H9 (cell line): Measurements from ENCODE around the gene ZBP1. TPM values are rescaled to one million over a fixed set of nuclear protein-coding genes. Genes with fewer than 3 reads are reported as not detected.
A peak's percentile ranks its signal among the peaks of the same experiment; 100 is the strongest.

ENCODE experiments used
- DNase-seq: peaks from one replicate; pipeline ENCODE4 v3.0.0-alpha.2; 2017
- H2AFZ ChIP-seq: one replicate; pipeline ENCODE4 v1.6.1; 2013; ENCODE audit warnings: mild to moderate bottlenecking, low read length, control low read depth, moderate library complexity
- H2AK5ac ChIP-seq: 2 replicates; pipeline ENCODE4 v1.6.1; 2013; ENCODE audit warnings: low read length, control low read depth, mixed read lengths; ENCODE audit not compliant: insufficient read length
- H2BK120ac ChIP-seq: one replicate; pipeline ENCODE4 v1.6.1; 2013; ENCODE audit warnings: low read depth, mild to moderate bottlenecking, low read length, control low read depth, inconsistent platforms; ENCODE audit not compliant: poor library complexity, severe bottlenecking
- H2BK12ac ChIP-seq: 2 replicates; pipeline ENCODE4 v1.6.1; 2013; ENCODE audit warnings: low read length, control low read depth, mixed read lengths, low read depth; ENCODE audit not compliant: insufficient read length
- H2BK15ac ChIP-seq: 2 replicates; pipeline ENCODE4 v1.6.1; 2013; ENCODE audit warnings: low read depth, low read length, control low read depth
- H2BK20ac ChIP-seq: one replicate; pipeline ENCODE4 v1.6.1; 2013; ENCODE audit warnings: low read depth, mild to moderate bottlenecking, low read length, control low read depth, inconsistent platforms; ENCODE audit not compliant: poor library complexity, severe bottlenecking
- H2BK5ac ChIP-seq: 2 replicates; pipeline ENCODE4 v1.6.1; 2013; ENCODE audit warnings: low read length, control low read depth, mixed read lengths; ENCODE audit not compliant: insufficient read length
- H3K14ac ChIP-seq: 2 replicates; pipeline ENCODE4 v1.6.1; 2013; ENCODE audit warnings: low read length, control low read depth; ENCODE audit not compliant: insufficient read depth
- H3K18ac ChIP-seq: 2 replicates; pipeline ENCODE4 v1.6.1; 2013; ENCODE audit warnings: low read depth, mild to moderate bottlenecking, mixed read lengths, low read length, control low read depth; ENCODE audit not compliant: insufficient read length
- H3K23ac ChIP-seq: 2 replicates; pipeline ENCODE4 v1.6.1; 2013; ENCODE audit warnings: low read length, control low read depth, mixed read lengths, low read depth; ENCODE audit not compliant: insufficient read length
- H3K23me2 ChIP-seq: 2 replicates; pipeline ENCODE4 v1.6.1; 2013; ENCODE audit warnings: low read depth, mild to moderate bottlenecking, mixed read lengths, low read length, control low read depth; ENCODE audit not compliant: insufficient read length, poor library complexity, severe bottlenecking
- H3K27ac ChIP-seq: 2 replicates; pipeline ENCODE4 v1.5.1; 2013; ENCODE audit warnings: low read length, control low read depth, mixed read lengths, low read depth; ENCODE audit not compliant: insufficient read length
- H3K27me3 ChIP-seq: 2 replicates; pipeline ENCODE4 v1.6.1; 2013; ENCODE audit warnings: low read length, control low read depth, inconsistent platforms; ENCODE audit not compliant: insufficient read depth
- H3K4ac ChIP-seq: 2 replicates; pipeline ENCODE4 v1.6.1; 2013; ENCODE audit warnings: low read depth, mild to moderate bottlenecking, control low read depth, inconsistent platforms, low read length, moderate library complexity
- H3K4me1 ChIP-seq: 2 replicates; pipeline ENCODE4 v1.6.1; 2013; ENCODE audit warnings: low read length, control low read depth, inconsistent platforms; ENCODE audit not compliant: insufficient read depth
- H3K4me2 ChIP-seq: 2 replicates; pipeline ENCODE4 v1.6.1; 2013; ENCODE audit warnings: low read length, control low read depth, mixed read lengths; ENCODE audit not compliant: insufficient read length, insufficient read depth
- H3K56ac ChIP-seq: 2 replicates; pipeline ENCODE4 v1.6.1; 2013; ENCODE audit warnings: low read depth, mild to moderate bottlenecking, mixed read lengths, low read length, control low read depth; ENCODE audit not compliant: insufficient read length
- H3K79me1 ChIP-seq: 2 replicates; pipeline ENCODE4 v1.6.1; 2013; ENCODE audit warnings: low read depth, mild to moderate bottlenecking, moderate library complexity, low read length, control low read depth, inconsistent platforms; ENCODE audit not compliant: insufficient read depth, poor library complexity, severe bottlenecking
- H3K79me2 ChIP-seq: 2 replicates; pipeline ENCODE4 v1.6.1; 2013; ENCODE audit warnings: low read length, control low read depth, inconsistent platforms; ENCODE audit not compliant: insufficient read depth
- H3K9ac ChIP-seq: 2 replicates; pipeline ENCODE4 v1.6.1; 2013; ENCODE audit warnings: low read length, control low read depth, mixed read lengths; ENCODE audit not compliant: insufficient read length; ENCODE audit errors: extremely low read depth
- H3K9me3 ChIP-seq: one replicate; pipeline ENCODE4 v1.6.1; 2013; ENCODE audit warnings: low read depth, low read length, inconsistent platforms; ENCODE audit not compliant: control insufficient read depth
- H3T11ph ChIP-seq: one replicate; pipeline ENCODE4 v1.6.1; 2013; ENCODE audit warnings: mild to moderate bottlenecking, low read length, control low read depth, inconsistent platforms
- H4K20me1 ChIP-seq: one replicate; pipeline ENCODE4 v1.6.1; 2013; ENCODE audit not compliant: control insufficient read depth, insufficient read length, insufficient read depth
- H4K5ac ChIP-seq: 2 replicates; pipeline ENCODE4 v1.6.1; 2013; ENCODE audit warnings: low read depth, mild to moderate bottlenecking, mixed read lengths, low read length, control low read depth; ENCODE audit not compliant: insufficient read length
- H4K8ac ChIP-seq: replicated peaks from 2 replicates; pipeline ENCODE4 v1.6.1; 2013; ENCODE audit warnings: low read length, control low read depth, mixed read lengths, low read depth; ENCODE audit not compliant: insufficient read length
- H4K91ac ChIP-seq: 2 replicates; pipeline ENCODE4 v1.6.1; 2013; ENCODE audit warnings: low read depth, mild to moderate bottlenecking, moderate library complexity, mixed read lengths, low read length, control low read depth; ENCODE audit not compliant: insufficient read length
- H3K27ac Mint-ChIP-seq, 3 experiments: 2 replicates in 2 of 3; 3 replicates in 1 of 3; pipeline ENCODE4 v1.8.0; 2020 to 2021; ENCODE audit warnings: mixed read lengths in 3 of 3, mild to moderate bottlenecking in 1 of 3, moderate library complexity in 1 of 3
- H3K27me3 Mint-ChIP-seq: 2 replicates; pipeline ENCODE4 v1.8.0; 2021; ENCODE audit warnings: low read depth, mild to moderate bottlenecking, moderate library complexity, mixed read lengths
- H3K36me3 Mint-ChIP-seq, 3 experiments: 2 replicates in 2 of 3; 3 replicates in 1 of 3; pipeline ENCODE4 v1.8.0; 2020 to 2021; ENCODE audit warnings: low read depth in 3 of 3, mixed read lengths in 3 of 3; ENCODE audit not compliant: insufficient read depth in 1 of 3
- H3K4me1 Mint-ChIP-seq, 2 experiments: 2 replicates each; pipeline ENCODE4 v1.8.0; 2020; ENCODE audit warnings: mixed read lengths in 2 of 2
- H3K4me3 Mint-ChIP-seq, 2 experiments: 2 replicates in 1 of 2; 3 replicates in 1 of 2; pipeline ENCODE4 v1.8.0; 2020 to 2021; ENCODE audit warnings: mild to moderate bottlenecking in 2 of 2, mixed read lengths in 2 of 2, moderate library complexity in 1 of 2
- H3K9me3 Mint-ChIP-seq, 2 experiments: 2 replicates in 1 of 2; 3 replicates in 1 of 2; pipeline ENCODE4 v1.8.0; 2020; ENCODE audit warnings: mild to moderate bottlenecking in 2 of 2, mixed read lengths in 2 of 2, moderate library complexity in 1 of 2
- CTCF ChIP-seq: fragments of 200-600 bp; sonication (generic); conservative IDR thresholded peaks from 3 replicates; pipeline ENCODE4 v1.8.0; 2021; ENCODE audit warnings: antibody characterized with exemption, mild to moderate bottlenecking
- WGBS: extraction: QIAGEN DNeasy Blood & Tissue Kit; methylation state at CpG from one replicate; pipeline ENCODE4 v1.1.7; 2013; ENCODE audit warnings: missing lambda C conversion rate, low lambda C conversion rate, mixed read lengths; ENCODE audit not compliant: insufficient read length; ENCODE audit errors: extremely low coverage; 5-methylcytosine and 5-hydroxymethylcytosine counted together
- total RNA-seq: library from RNA; stranded (reverse); gene quantifications from 2 replicates; pipeline ENCODE4 v1.2.1, GENCODE V29; 2021

The ZBP1 gene
- total RNA-seq, 1 experiment from 2014 or later, result not detected

DNA sequence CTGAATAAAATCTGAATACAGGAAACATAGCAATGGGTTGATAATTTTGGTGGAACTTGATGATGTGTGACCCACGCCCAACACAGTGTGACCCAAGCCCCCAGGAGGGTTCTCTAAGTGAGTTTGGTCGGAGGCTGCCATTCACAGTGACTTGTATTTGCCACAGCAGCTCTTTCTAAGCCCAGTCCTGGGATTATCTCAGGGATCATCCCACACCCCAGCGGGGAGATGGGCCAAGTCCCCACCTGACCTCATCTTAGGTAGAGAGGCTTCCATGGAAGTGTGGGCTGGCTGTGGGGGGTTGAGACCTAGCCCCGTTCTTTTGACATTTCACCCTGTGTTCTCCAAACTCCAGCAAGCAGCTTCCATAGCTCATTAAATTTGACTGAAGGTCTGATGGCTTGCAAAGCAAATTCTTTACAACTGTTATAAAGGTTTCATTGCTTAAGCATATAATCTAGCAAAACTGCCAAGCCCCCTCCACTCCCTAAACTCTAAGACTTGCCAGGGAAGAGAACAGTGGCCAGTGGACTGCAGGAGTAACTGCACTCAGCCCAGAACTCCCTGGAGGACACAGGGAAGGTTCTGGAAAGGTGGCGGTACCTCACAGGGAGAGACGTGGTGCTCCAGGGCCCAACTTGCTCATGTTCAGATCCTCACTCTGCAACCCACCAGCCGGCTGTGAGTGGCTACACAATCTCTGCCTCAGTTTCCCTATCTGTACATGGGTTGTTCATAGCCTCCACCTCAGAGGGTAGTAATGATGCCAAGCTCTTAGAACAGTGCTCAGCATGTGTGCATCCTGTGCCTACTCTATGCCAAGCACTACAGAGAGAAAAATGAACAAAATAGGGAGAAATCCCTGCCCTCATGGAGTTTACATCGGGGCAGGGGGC lies 60.3 kb downstream of the ZBP1 start:
- peak overlapping the region; percentile 73 for H4K8ac ChIP-seq
- no peak overlapping the region for H2BK12ac ChIP-seq
- no peak overlapping the region for H2BK20ac ChIP-seq
- TF ChIP-seq CTCF, result no peak
- no peak overlapping the region for H3K4ac ChIP-seq
- no peaks in the 10 kb centered on the region for H3K4me1 Mint-ChIP-seq
- no peaks in the 10 kb centered on the region for H3K4me1 ChIP-seq
- no peak overlapping the region for H3T11ph ChIP-seq
- no peaks in the 10 kb centered on the region for H3K23me2 ChIP-seq
- no peak overlapping the region for H3K4me3 Mint-ChIP-seq
- H2BK15ac ChIP-seq, result no peak overlapping the region
- H3K27ac ChIP-seq, result no peak overlapping the region
- H2BK120ac ChIP-seq, result no peak overlapping the region
- no peak overlapping the region for H3K23ac ChIP-seq
- peaks cover 17% of the 10 kb centered on the region for H3K27me3 Mint-ChIP-seq
- no peaks in the 10 kb centered on the region for H3K9me3 Mint-ChIP-seq
- no peak overlapping the region for H2AK5ac ChIP-seq
- no peak overlapping the region for H3K4me2 ChIP-seq
- no peak overlapping the region for H3K56ac ChIP-seq
- no peak overlapping the region for H2AFZ ChIP-seq
- H4K20me1 ChIP-seq, result no peaks in the 10 kb centered on the region
- no peaks in the 10 kb centered on the region; a peak in 1 of 7 replicates for H3K36me3 Mint-ChIP-seq
- H4K91ac ChIP-seq, result no peak overlapping the region
- H3K14ac ChIP-seq, result no peak overlapping the region
- H3K27ac Mint-ChIP-seq, result no peak overlapping the region
- no peak for DNase-seq
- H3K9ac ChIP-seq, result no peak overlapping the region
- no peaks in the 10 kb centered on the region for H3K79me1 ChIP-seq
- no CpG with 5 or more reads among the region's 8 CpGs for WGBS
- no peaks in the 10 kb centered on the region for H3K27me3 ChIP-seq
- H3K18ac ChIP-seq, result no peak overlapping the region
- H3K79me2 ChIP-seq, result no peaks in the 10 kb centered on the region
- H4K5ac ChIP-seq, result no peak overlapping the region
- no peak overlapping the region for H2BK5ac ChIP-seq
- H3K9me3 ChIP-seq, result no peaks in the 10 kb centered on the region
